IPS-11a (cell line): Measurements from ENCODE around the gene KCNMA1.
"Not testable (repeated sequence)": the region's sequence is repeated elsewhere in the genome, so short reads cannot be mapped to it uniquely, and the experiment has no call there.

ENCODE experiments used
- H3K4me3 ChIP-seq: one replicate; pipeline ENCODE4 v1.5.1; 2013; ENCODE audit warnings: low read depth, low read length, control low read depth

KCNMA1 gene

DNA sequence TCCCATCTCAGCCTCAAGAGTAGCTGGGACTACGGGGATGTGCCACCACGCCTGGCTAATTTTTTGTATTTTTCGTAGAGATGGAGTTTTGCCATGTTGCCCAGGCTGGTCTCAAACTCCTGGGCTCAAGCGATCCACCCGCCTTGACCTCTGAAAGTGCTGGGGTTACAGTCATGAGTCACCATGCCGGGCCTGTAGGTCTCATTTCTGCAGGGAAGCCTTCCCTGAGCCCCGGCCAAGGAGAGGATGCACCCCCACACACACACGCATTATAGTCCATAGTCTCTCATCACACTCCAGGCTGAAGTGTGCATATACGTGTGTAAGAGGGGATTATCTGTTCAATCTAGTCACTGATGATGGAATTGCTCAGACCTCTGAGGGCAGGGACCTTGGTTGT, 29.3 kb downstream of the KCNMA1 start:
- H3K4me3 ChIP-seq: no peak overlapping the region

GRCh38 chr10:77606751-77607150, 30.9 kb downstream of the KCNMA1 start:
- no peak overlapping the region for H3K4me3 ChIP-seq

DNA sequence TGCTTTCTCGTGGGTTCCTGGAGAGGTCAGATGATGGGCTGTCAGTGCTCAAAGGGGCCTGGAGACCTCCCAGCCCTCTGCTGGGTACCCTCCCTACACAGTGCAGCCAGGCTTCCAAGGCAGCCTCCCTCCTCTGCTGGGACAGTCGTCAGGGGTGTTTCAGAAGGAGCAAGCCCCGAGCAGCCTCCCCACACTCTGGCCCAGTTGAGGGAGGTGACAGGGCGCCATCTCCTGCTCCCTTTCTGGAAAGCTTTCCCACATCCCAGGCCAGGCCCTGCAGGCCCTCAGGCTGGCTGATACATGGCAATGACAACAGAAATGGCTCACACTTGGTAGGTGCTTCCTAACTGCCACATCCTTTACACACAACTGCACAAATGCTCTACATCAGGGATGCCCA, 32.1 kb downstream of the KCNMA1 start:
- no peak overlapping the region for H3K4me3 ChIP-seq

DNA sequence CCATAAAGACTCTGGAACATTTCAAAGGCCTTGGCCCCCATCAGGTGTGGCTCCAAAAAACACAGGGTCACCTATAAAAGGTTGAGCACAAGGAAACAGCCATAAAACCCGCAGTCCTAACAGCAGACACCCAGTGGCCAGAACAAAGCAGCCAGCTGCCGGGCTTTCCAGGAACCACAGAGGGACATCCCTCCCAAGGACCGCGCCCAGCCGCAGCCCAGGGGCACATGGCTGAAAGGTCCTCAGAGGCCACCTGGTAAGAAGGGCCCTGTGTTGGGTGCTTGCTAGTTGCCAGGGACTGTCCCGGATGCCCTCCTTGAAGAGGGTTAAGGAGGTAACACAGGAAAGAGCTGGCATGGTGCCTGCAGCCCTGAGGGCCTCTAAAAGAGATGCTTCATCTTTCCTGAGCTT, 32.7 kb downstream of the KCNMA1 start:
- H3K4me3 ChIP-seq: no peak overlapping the region

DNA sequence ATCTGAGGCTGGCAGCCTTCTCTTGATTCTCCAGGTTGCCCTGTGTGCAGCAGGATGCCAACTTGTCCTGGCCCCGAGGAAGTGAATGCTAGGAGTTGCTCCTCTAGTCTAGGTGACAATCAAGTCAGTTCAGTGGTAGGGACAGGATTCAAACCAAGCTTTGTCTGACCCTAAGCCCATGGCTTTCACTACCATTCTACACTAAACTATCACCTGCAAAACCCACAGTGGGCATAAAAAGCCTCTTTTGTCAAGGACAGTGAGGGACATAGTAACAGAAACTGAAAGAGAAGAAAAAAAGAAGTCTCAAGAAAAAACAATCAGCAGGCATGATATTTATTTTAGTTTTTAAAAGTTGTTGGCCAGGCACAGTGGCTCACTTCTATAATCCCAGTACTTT, 33.5 kb downstream of the KCNMA1 start:
- no peak overlapping the region for H3K4me3 ChIP-seq

- no peak overlapping the region for H3K4me3 ChIP-seq
Observed at GRCh38 chr10:77603534-77603927, 34.1 kb downstream of the KCNMA1 start.

GRCh38 chr10:77602913-77603533, 34.6 kb downstream of the KCNMA1 start:
- no peak overlapping the region for H3K4me3 ChIP-seq

GRCh38 chr10:77602231-77602912, 35.2 kb downstream of the KCNMA1 start:
- H3K4me3 ChIP-seq: no peak overlapping the region

DNA sequence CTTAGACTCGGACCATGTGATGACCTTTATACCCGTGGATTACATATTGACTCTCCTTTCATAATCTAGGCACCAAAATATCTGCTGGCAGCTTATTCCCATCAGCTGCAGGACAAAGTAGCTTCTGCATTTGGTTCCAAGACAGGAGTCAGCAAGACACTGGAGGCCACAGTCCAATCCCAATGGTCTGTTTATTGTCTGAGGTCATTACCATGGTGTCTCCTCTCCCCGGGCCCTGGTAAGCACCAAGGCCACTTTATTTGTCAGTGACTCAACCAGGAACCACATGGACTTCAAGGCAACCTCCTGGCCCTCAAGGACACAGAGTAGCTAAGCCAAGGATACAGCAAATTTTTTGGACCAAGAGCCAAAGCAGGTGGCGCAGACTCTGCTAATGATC, 36.1 kb downstream of the KCNMA1 start:
- H3K4me3 ChIP-seq: no peak overlapping the region

DNA sequence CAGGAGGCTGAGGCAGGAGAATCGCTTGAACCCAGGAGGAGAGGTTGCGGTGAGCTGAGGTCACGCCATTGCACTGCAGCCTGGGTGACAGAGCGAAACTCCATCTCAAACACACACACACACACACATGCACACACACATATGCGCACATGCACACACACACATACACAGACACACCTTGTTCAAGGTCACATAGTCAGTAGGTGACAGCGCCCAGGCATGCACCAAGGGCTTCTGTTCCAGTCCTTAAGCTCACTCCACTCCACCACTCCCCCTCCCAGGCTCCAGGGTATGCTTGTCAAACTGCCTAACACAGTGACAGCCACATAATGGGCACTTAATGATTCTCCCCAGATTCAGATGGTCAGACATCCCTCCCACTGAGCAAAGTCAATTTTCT, 37.0 kb downstream of the KCNMA1 start:
- H3K4me3 ChIP-seq: no peak overlapping the region

DNA sequence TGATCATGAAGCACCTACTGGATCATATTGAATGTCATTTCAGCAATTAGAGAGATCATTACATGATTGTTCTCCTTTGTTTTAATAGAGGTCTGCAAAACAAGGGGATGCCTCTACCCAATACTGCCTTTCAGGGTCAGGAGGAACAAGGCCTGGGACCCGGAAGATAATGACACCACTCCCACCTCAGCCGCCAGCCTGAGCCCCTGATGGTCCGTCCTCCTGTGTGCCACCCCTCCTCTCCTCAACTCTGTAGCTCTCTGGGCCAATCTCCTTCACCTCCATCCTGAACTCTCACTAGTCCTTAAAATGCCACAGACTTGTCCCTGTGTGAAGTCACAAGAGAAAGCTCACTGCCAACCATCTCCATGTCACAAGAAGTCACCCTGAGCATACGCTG, 38.0 kb downstream of the KCNMA1 start:
- H3K4me3 ChIP-seq: no peak overlapping the region

GRCh38 chr10:77598606-77599005, 39.0 kb downstream of the KCNMA1 start:
- H3K4me3 ChIP-seq: no peak overlapping the region

DNA sequence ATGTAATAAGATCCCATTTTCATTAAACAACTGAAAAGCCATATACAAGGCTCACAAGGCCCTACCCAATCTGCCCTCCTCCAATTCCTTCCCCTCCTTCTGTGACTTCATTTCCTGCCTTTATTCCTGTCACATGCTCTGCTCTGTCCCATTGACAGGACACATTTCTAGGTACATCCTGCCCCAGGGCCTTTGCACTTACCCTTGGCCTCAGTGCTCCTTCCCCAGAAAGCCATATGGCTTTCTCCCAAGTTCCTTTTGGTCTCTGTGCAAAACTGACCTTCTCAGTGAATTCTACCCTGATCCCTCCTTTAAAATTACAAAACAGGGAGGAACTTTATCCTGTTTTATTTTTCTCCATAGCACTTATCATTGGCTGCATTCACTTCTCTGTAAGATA, 40.0 kb downstream of the KCNMA1 start:
- H3K4me3 ChIP-seq: no peak overlapping the region

DNA sequence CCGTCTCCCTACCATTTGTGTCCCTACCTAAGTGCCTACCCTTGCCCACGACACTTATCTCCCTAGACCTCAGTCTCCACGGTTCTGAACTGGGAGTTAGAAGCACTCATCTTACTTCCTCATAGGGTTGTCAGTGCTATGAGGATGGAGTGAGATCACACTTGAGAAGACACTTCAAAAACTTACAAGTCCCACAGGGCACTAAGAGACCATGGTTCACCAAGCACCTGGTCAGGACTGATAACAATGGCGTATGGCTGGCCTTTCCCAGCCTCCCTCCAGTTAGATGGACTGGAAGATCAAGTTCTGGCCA, 43.2 kb downstream of the KCNMA1 start:
- no peak overlapping the region for H3K4me3 ChIP-seq

DNA sequence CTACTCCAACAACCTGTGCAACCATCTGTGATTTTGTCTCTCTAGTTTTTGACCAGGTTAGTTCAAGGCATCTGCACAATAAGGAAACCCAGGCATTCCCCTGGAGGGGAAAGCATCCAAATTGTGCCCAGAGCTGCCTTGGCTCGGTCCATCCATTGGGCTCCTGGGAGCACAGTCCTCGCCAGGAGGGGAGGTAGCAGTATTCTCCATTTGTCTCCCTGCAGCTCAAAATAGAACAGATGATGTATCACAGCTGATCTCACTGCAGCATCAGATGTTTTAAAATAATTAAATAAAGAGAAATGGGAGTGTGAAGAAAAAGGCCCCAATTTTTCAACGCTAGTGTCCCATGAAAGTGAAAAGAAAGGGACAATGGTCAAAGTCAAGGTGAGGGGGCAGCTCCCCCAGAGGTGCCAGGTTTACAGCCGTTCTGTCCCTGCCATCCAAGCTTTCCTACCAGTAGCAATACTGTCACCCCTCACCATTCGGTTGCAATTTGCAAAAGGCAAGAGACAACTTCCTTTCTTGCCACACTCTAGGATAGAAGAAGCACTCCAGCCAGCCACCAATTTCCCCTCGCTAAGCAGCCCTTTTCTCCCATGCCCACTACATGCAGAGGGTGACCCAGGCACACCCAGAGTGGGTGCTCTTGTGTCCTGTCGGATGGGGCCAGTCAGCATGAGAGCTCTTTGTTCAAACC, 43.7 kb downstream of the KCNMA1 start:
- no peak overlapping the region for H3K4me3 ChIP-seq

DNA sequence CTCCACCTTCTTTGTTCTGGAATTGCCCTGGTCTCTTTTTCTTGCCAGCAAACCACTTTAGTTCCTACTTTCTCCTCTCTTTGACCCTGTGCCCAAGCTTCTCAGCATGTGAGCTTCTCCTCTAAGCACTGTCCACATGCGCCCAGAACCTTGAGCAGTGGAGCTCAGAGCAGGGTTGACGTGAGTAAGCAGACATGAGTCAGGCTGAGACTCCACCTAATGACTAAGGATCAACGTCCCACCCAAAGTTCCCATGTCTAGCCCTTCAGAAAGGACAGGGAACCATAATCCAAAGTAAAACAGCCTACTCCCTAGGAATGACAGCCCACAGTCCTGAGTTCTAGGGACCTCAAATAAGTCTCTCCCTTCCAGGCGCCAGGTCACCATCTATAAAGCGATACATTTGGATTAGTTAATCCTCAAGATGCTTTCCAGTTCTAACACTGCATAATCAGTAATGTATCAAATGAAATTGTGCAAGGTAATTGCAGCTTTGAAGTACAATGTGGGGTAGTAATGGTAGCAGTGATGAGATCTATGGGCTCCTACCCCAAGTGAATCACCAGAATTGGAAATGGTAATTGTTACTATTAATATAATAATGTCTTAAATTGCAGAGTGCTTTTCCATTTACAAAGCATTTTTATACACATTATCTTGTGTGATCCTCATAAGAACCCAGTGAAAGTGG, 44.5 kb downstream of the KCNMA1 start:
- H3K4me3 ChIP-seq: no peak overlapping the region

- no peak overlapping the region for H3K4me3 ChIP-seq
Observed at GRCh38 chr10:77592510-77592909, 45.1 kb downstream of the KCNMA1 start.

- H3K4me3 ChIP-seq: no peak overlapping the region
Observed at GRCh38 chr10:77591238-77591880, 46.2 kb downstream of the KCNMA1 start.

GRCh38 chr10:77590344-77591237, 47.0 kb downstream of the KCNMA1 start:
- no peak overlapping the region for H3K4me3 ChIP-seq

DNA sequence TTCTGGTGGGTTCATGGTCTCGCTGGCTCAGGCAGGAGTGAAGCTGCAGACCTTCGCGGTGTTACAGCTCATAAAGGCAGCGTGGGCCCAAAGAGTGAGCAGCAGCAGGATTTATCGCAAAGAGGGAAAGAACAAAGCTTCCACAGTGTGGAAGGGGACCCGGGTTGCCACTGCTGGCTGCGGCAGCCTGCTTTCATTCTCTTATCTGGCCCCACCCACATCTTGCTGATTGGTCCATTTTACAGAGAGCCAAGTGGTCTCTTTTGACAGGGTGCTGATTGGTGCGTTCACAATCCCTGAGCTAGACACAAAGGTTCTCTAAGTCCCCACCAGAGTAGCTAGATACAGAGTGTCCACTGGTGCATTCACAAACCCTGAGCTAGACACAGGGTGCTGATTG, 47.9 kb downstream of the KCNMA1 start:
- not testable (repeated sequence) for H3K4me3 ChIP-seq
